Fibroblast of skin of left quadriceps (primary cell): ENCODE results near the gene ITPA.

Source experiments
- DNase-seq, 2 experiments: peaks; one replicate each; pipeline ENCODE4 v3.0.0-alpha.2; 2013; ENCODE audit warnings: low read depth in 2 of 2

ITPA gene

GRCh38 chr20:3244613-3245012, 35.3 kb downstream of the ITPA start:
- DNase-seq: no peak

- DNase-seq: no peak
Measured at GRCh38 chr20:3245156-3245555, 35.9 kb downstream of the ITPA start.

- no peak for DNase-seq
Measured at GRCh38 chr20:3245711-3246110, 36.4 kb downstream of the ITPA start.

- DNase-seq: no peak
Measured at GRCh38 chr20:3246682-3247081, 37.4 kb downstream of the ITPA start.

- DNase-seq: no peak
Measured at GRCh38 chr20:3247638-3248037, 38.3 kb downstream of the ITPA start.

- no peak for DNase-seq
Measured at GRCh38 chr20:3248167-3248992, 39.1 kb downstream of the ITPA start.

GRCh38 chr20:3248993-3249347, 39.7 kb downstream of the ITPA start:
- no peak for DNase-seq

GRCh38 chr20:3250091-3250504, 40.8 kb downstream of the ITPA start:
- DNase-seq: no peak

- DNase-seq: no peak
Measured at GRCh38 chr20:3251806-3252205, 42.5 kb downstream of the ITPA start.

- DNase-seq: no peak
Measured at GRCh38 chr20:3255728-3256127, 46.4 kb downstream of the ITPA start.

- DNase-seq: no peak
Measured at GRCh38 chr20:3258429-3258828, 49.1 kb downstream of the ITPA start.

- no peak for DNase-seq
Measured at GRCh38 chr20:3262566-3262965, 53.3 kb downstream of the ITPA start.

GRCh38 chr20:3270051-3270450, 60.8 kb downstream of the ITPA start:
- no peak for DNase-seq

GRCh38 chr20:3273371-3273770, 64.1 kb downstream of the ITPA start:
- DNase-seq: no peak
